ENCODE results near the gene PPP3CA. TPM values are rescaled to one million over a fixed set of nuclear protein-coding genes. Genes with fewer than 3 reads are reported as not detected.

The PPP3CA gene
- total and polyA plus RNA-seq, 9 donors: 19.4 to 47.9 (median 37.9) TPM

DNA sequence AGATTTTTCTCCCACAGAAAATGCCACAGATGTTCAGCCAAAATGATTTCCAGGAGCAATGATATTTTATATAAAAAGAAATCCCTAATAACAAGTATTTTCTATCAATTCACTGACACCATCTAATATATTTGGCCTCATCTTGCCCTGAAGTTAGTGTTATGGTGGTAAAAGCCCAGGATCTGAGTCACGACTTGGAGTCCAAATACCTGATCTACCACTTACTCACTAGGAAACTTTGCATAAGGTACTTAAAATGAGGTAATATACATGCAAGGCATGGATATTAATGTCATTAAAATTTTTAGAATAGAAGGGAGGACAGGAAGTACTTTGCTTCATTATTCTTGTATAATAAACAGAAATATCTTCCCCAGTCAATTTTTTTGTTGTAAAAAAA lies 16.3 kb downstream of the PPP3CA start:
- Histone ChIP-seq H3K4me1 (ENCODE audit: insufficient read depth) (peaks cover 2% of the 10 kb centered on the region), H3K27ac (no peak overlapping the region), H3K4me3 (no peak overlapping the region), H3K9me3 (no peaks in the 10 kb centered on the region), H3K27me3 (no peaks in the 10 kb centered on the region), H3K36me3 (no peaks in the 10 kb centered on the region)
- WGBS, 3 donors: 85 to 96% (median 91%) methylated on average over 1 of the region's 1 CpG
- intact Hi-C loops (cut with DNase I): no loop called here
- no peak for DNase-seq
- no peak for TF ChIP-seq EP300 (IDR thresholded peaks at IDR 0.05)
- TF ChIP-seq, protein P1, sequence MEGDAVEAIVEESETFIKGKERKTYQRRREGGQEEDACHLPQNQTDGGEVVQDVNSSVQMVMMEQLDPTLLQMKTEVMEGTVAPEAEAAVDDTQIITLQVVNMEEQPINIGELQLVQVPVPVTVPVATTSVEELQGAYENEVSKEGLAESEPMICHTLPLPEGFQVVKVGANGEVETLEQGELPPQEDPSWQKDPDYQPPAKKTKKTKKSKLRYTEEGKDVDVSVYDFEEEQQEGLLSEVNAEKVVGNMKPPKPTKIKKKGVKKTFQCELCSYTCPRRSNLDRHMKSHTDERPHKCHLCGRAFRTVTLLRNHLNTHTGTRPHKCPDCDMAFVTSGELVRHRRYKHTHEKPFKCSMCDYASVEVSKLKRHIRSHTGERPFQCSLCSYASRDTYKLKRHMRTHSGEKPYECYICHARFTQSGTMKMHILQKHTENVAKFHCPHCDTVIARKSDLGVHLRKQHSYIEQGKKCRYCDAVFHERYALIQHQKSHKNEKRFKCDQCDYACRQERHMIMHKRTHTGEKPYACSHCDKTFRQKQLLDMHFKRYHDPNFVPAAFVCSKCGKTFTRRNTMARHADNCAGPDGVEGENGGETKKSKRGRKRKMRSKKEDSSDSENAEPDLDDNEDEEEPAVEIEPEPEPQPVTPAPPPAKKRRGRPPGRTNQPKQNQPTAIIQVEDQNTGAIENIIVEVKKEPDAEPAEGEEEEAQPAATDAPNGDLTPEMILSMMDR (IDR thresholded peaks at IDR 0.05): no peak

DNA sequence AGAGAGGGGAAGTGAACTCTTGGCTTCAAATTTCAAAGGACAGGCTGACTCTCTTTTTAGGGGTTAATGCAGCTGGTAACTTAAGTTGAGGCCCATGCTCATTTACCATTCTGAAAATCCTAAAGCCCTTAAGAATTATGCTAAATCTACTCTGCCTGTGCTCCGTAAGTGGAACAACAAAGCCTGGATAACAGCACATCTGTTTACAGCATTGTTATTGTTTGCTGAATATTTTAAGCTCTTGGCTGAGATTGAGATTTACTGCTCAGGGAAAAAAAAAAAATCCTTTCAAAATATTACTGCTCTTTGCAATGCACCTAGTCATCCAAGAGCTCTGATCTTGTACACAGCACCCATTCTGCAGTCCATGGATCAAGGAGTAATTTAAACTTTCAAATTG lies 17.7 kb downstream of the PPP3CA start:
- no peaks in the 10 kb centered on the region for H3K36me3 ChIP-seq

DNA sequence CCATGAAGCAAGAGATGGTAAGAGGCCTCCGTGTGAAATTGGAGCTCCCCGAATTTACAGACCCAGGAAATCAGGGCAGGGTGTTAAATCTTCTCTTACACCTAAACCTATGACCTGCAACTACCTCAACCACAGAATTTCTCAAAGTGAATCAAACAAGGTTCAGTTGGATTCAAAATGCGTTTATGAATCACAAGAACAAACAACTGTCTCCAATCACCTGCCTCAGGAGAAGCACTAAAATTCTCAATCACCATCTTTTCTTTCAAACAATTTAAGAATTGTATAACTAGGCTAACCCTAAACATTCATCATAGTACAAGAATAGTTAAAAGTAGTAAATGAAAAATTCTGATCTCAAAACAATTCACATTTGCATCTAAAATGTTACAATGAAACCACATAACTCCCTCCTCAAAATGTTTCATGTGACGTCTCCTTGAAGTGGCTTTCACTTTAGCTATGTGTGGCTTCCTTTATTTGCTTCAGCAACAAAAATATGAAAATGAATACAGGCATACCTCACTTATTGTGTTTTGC lies 19.2 kb downstream of the PPP3CA start:
- Histone ChIP-seq H3K4me1 (ENCODE audit: insufficient read depth) (peaks cover 4% of the 10 kb centered on the region), H3K36me3 (no peaks in the 10 kb centered on the region), H3K9me3 (no peaks in the 10 kb centered on the region), H3K27ac (no peak overlapping the region), H3K4me3 (no peak overlapping the region), H3K27me3 (no peaks in the 10 kb centered on the region)
- DNase-seq: no peak
- intact Hi-C loops (cut with DNase I): no loop called here
- WGBS, 3 donors: 76 to 82% (median 78%) methylated on average over 4 of the region's 4 CpGs
- TF ChIP-seq, protein P1 (IDR thresholded peaks at IDR 0.05): no peak
- TF ChIP-seq POLR2A (IDR thresholded peaks at IDR 0.05): no peak
- no peak for TF ChIP-seq EP300 (IDR thresholded peaks at IDR 0.05)

More for the DNA sequence above, 17.7 kb downstream of the PPP3CA start:
- no peaks in the 10 kb centered on the region for H3K9me3 ChIP-seq
- no peak overlapping the region for H3K27ac ChIP-seq
- TF ChIP-seq, protein P1 (IDR thresholded peaks at IDR 0.05): no peak
- TF ChIP-seq POLR2A (IDR thresholded peaks at IDR 0.05) (no peak), EP300 (IDR thresholded peaks at IDR 0.05) (no peak)
- intact Hi-C loops (cut with DNase I): no loop called here
- no peak overlapping the region for H3K4me3 ChIP-seq
- H3K4me1 ChIP-seq (ENCODE audit: insufficient read depth): peaks cover 2% of the 10 kb centered on the region
- 63 to 81% (median 69%) methylated on average over 1 of the region's 1 CpG for WGBS, 3 donors
- no peak for DNase-seq
- H3K27me3 ChIP-seq: no peaks in the 10 kb centered on the region

GRCh38 chr4:101326576-101326975 lies 20.8 kb downstream of the PPP3CA start:
- intact Hi-C loops (cut with DNase I): no loop called here
- 85 to 87% (median 85%) methylated on average over 1 of the region's 1 CpG for WGBS, 3 donors

More at GRCh38 chr4:101326576-101326975, 20.8 kb downstream of the PPP3CA start:
- H3K4me3 ChIP-seq: no peak overlapping the region
- peaks cover 7% of the 10 kb centered on the region for H3K4me1 ChIP-seq (ENCODE audit: insufficient read depth)
- H3K36me3 ChIP-seq: no peaks in the 10 kb centered on the region
- TF ChIP-seq, protein P1 (IDR thresholded peaks at IDR 0.05): no peak
- TF ChIP-seq EP300 (IDR thresholded peaks at IDR 0.05) (no peak), POLR2A (IDR thresholded peaks at IDR 0.05) (no peak)
- no peak for DNase-seq
- no peak overlapping the region for H3K27ac ChIP-seq
- H3K27me3 ChIP-seq: no peaks in the 10 kb centered on the region
- H3K9me3 ChIP-seq: no peaks in the 10 kb centered on the region
